ENCODE results near the gene SLC22A5. TPM values are rescaled to one million over a fixed set of nuclear protein-coding genes. Genes with fewer than 3 reads are reported as not detected.

SLC22A5 gene
- total RNA-seq, 4 donors from 2014 or later, result 34.6 to 129 (median 67.8) TPM

- H3K4me1 ChIP-seq, result peaks cover 25 to 62% (median 50%) of the 10 kb centered on the region in 4 donors
- in situ Hi-C loops (cut with MboI; ENCODE audit: low pct_ligation_motif_present in 1 of 4, low pct_unique_long_range_greater_than_20kb in 1 of 4, low sequenced_read_pairs in 3 of 4) (loop anchor here in 2 of 4 donors (10.0 kb wide), 1 partner anchor 84 kb away; the partner anchor contains the start of gene IRF1 (in 2 of the 2)), intact Hi-C loops (cut with DNase I; ENCODE audit: low total_unique reads) (no loop called here)
- H3K36me3 ChIP-seq, result no peaks in the 10 kb centered on the region
- no peaks in the 10 kb centered on the region for H3K27me3 ChIP-seq
- peak; percentile 88 for DNase-seq
- peak overlapping the region; percentile 96 to 99 (median 99) for H3K27ac ChIP-seq
- TF ChIP-seq POLR2A (IDR thresholded peaks at IDR 0.05), result peak; percentile 69
- TF ChIP-seq POLR2AphosphoS5 (IDR thresholded peaks at IDR 0.05), result peak; percentile 56 to 87 (median 84)
- TF ChIP-seq EP300 (IDR thresholded peaks at IDR 0.05; ENCODE audit: low read depth), result no peak
- TF ChIP-seq CTCF (IDR thresholded peaks at IDR 0.05), result peak; percentile 58 to 83 (median 62)
- peak overlapping the region; percentile 55 to 81 (median 73) for H3K4me3 ChIP-seq
- H3K9me3 ChIP-seq, result no peaks in the 10 kb centered on the region
- 1% methylated on average over 62 of the region's 90 CpGs; no CpG with 5 or more reads in 1 of the 2 donors for WGBS, 2 donors (ENCODE audit: low coverage in 1 of 2)
These were observed 41.2 kb downstream of the SLC22A5 start for GRCh38 chr5:132410451-132411303.

- in situ Hi-C loops (cut with MboI; ENCODE audit: low pct_ligation_motif_present in 1 of 4, low pct_unique_long_range_greater_than_20kb in 1 of 4, low sequenced_read_pairs in 3 of 4) (loop anchor here in 2 of 4 donors (10.0 kb wide), 1 partner anchor 83 kb away; the partner anchor contains the start of gene IRF1 (in 2 of the 2)), intact Hi-C loops (cut with DNase I; ENCODE audit: low total_unique reads) (no loop called here)
- peak overlapping the region; percentile 96 to 99 (median 99) for H3K27ac ChIP-seq
- TF ChIP-seq CTCF (IDR thresholded peaks at IDR 0.05) (peak in 1 of 5 experiments; percentile 10), EP300 (IDR thresholded peaks at IDR 0.05; ENCODE audit: low read depth) (no peak)
- H3K4me3 ChIP-seq, result peak overlapping the region; percentile 55 to 81 (median 73)
- WGBS, 2 donors (ENCODE audit: low coverage in 1 of 2), result 10% methylated on average over 9 of the region's 9 CpGs; no CpG with 5 or more reads in 1 of the 2 donors
- H3K36me3 ChIP-seq, result no peaks in the 10 kb centered on the region
- no peaks in the 10 kb centered on the region for H3K9me3 ChIP-seq
- H3K4me1 ChIP-seq, result peaks cover 28 to 66% (median 52%) of the 10 kb centered on the region in 4 donors
- peak; percentile 58 for DNase-seq
- no peaks in the 10 kb centered on the region for H3K27me3 ChIP-seq
These were observed 41.9 kb downstream of the SLC22A5 start for GRCh38 chr5:132411304-132412013.

- no peak for DNase-seq
- H3K27ac ChIP-seq, result peak overlapping the region; percentile 96 to 99 (median 99)
These were observed 44.1 kb downstream of the SLC22A5 start for GRCh38 chr5:132413567-132413966.

More at GRCh38 chr5:132413567-132413966, 44.1 kb downstream of the SLC22A5 start:
- Histone ChIP-seq H3K9me3 (no peaks in the 10 kb centered on the region), H3K4me3 (no peak overlapping the region), H3K36me3 (no peaks in the 10 kb centered on the region), H3K27me3 (no peaks in the 10 kb centered on the region), H3K4me1 (peaks cover 35 to 81% (median 63%) of the 10 kb centered on the region in 4 donors)
- intact Hi-C loops (cut with DNase I; ENCODE audit: low total_unique reads) (no loop called here), in situ Hi-C loops (cut with MboI; ENCODE audit: low pct_ligation_motif_present in 1 of 4, low pct_unique_long_range_greater_than_20kb in 1 of 4, low sequenced_read_pairs in 3 of 4) (loop anchor here in 2 of 4 donors (10.0 kb wide), 1 partner anchor 81 kb away; the partner anchor contains the start of gene IRF1 (in 2 of the 2))
- TF ChIP-seq EP300 (IDR thresholded peaks at IDR 0.05; ENCODE audit: low read depth) (no peak), CTCF (IDR thresholded peaks at IDR 0.05) (no peak)
